ENCODE data around the gene RAB44.

The RAB44 gene

DNA sequence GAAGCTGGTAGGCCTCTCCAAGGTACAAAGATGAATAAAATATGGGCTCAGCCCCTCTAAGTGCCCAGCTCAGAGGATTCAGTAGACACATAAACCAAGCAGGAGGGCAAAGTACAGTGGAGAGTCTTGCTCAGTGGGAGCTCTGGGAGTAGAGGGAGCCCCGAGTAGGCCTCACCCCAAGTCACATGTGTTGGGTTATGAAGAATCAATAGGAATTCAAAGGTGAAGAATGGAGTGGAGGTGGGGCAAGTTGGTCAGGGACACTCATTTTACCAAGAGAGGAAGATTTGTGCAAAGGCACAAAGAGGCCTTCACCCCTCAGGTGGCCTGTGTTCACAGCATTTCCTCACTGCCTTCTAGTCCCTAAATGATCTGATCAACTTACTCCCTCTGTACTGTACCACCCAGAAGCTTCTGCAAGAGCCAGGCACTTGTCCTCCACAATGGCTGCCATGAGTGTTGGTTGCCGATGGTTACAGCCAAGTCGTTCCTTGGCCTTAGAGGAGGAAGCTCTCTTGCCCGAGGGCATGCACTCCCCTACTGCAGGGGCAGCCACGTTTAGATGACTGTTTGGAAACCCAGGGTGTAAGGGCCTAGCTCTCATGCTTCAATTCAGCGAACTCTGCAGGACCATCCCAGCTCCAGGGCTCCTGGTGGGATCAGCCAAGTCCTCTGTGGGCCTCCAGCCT is 25.8 kb upstream of the RAB44 start:
- H3K27ac ChIP-seq = no peak overlapping the region
- peaks cover 11% of the 10 kb centered on the region for H3K4me1 ChIP-seq
- H3K36me3 ChIP-seq (ENCODE audit: control insufficient read depth, insufficient read depth, low read length) = no peaks in the 10 kb centered on the region
- H3K79me2 ChIP-seq = no peaks in the 10 kb centered on the region
- H3K4me2 ChIP-seq (ENCODE audit: low read length) = no peak overlapping the region
- no peak overlapping the region for H2AFZ ChIP-seq
- H3K27me3 ChIP-seq (ENCODE audit: control insufficient read depth, insufficient read depth, low read length) = no peaks in the 10 kb centered on the region
- no peak for TF ChIP-seq CTCF (IDR thresholded peaks at IDR 0.05)
- H3K4me3 ChIP-seq (ENCODE audit: low read depth, low read length) = no peak overlapping the region
- no peaks in the 10 kb centered on the region for H3K9me3 ChIP-seq (ENCODE audit: control insufficient read depth, low read length)
- H3K9ac ChIP-seq = no peak overlapping the region

GRCh38 chr6:36673882-36674281 is 23.7 kb upstream of the RAB44 start:
- no peaks in the 10 kb centered on the region for H3K79me2 ChIP-seq
- no peak overlapping the region for H3K9ac ChIP-seq
- H3K4me3 ChIP-seq (ENCODE audit: low read depth, low read length) = no peak overlapping the region
- TF ChIP-seq CTCF (IDR thresholded peaks at IDR 0.05) = no peak
- H3K36me3 ChIP-seq (ENCODE audit: control insufficient read depth, insufficient read depth, low read length) = no peaks in the 10 kb centered on the region
- H3K4me2 ChIP-seq (ENCODE audit: low read length) = no peak overlapping the region
- peaks cover 17% of the 10 kb centered on the region for H3K4me1 ChIP-seq
- no peak overlapping the region for H3K27ac ChIP-seq
- H3K27me3 ChIP-seq (ENCODE audit: control insufficient read depth, insufficient read depth, low read length) = no peaks in the 10 kb centered on the region
- H2AFZ ChIP-seq = no peak overlapping the region
- no peaks in the 10 kb centered on the region for H3K9me3 ChIP-seq (ENCODE audit: control insufficient read depth, low read length)

GRCh38 chr6:36674942-36675341 is 22.7 kb upstream of the RAB44 start:
- no peak overlapping the region for H2AFZ ChIP-seq
- no peaks in the 10 kb centered on the region for H3K9me3 ChIP-seq (ENCODE audit: control insufficient read depth, low read length)
- no peak overlapping the region for H3K9ac ChIP-seq
- peaks cover 17% of the 10 kb centered on the region for H3K4me1 ChIP-seq
- H3K4me3 ChIP-seq (ENCODE audit: low read depth, low read length) = no peak overlapping the region
- H3K27ac ChIP-seq = no peak overlapping the region
- no peak for TF ChIP-seq CTCF (IDR thresholded peaks at IDR 0.05)
- H3K36me3 ChIP-seq (ENCODE audit: control insufficient read depth, insufficient read depth, low read length) = no peaks in the 10 kb centered on the region
- no peaks in the 10 kb centered on the region for H3K79me2 ChIP-seq
- H3K4me2 ChIP-seq (ENCODE audit: low read length) = no peak overlapping the region
- no peaks in the 10 kb centered on the region for H3K27me3 ChIP-seq (ENCODE audit: control insufficient read depth, insufficient read depth, low read length)

DNA sequence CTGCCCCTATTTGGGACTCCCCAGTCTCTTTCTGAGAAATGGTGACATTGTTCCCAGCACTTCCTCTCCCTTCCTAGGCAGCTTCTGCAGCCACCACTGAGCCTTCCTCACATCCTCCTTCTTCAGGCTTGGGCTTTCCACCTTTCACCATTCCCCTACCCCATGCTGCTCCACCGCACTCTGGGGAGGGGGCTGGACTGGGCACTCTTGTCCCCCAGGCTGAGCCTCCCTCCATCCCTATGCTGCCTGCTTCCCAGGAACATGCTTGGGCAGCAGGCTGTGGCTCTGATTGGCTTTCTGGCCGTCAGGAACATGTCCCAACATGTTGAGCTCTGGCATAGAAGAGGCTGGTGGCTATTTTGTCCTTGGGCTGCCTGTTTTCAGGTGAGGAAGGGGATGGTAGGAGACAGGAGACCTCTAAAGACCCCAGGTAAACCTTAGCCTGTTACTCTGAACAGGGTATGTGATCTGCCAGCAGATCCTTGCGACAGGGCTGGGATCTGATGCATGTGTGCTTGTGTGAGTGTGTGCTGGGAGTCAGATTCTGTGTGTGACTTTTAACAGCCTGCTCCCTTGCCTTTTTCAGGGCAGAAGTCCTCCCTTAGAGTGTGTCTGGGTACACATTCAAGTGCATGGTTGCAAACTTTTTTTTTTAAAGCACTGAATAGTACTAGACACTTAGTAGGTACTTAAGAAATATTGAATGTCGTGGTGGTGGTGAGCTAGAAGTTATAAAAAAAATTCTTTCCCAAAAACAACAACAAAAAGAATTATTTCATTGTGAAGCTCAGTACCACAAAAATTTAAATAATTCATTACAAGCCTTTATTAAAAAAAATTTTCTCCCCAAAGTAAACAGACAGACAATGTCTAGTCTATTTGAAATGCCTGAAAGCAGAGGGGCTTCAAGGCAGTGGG is 21.2 kb upstream of the RAB44 start:
- Histone ChIP-seq H3K4me1 (peaks cover 23% of the 10 kb centered on the region), H3K27me3 (ENCODE audit: control insufficient read depth, insufficient read depth, low read length) (no peaks in the 10 kb centered on the region), H2AFZ (peak overlapping the region; percentile 79), H3K4me3 (ENCODE audit: low read depth, low read length) (no peak overlapping the region), H3K27ac (peak overlapping the region; percentile 55), H3K4me2 (ENCODE audit: low read length) (no peak overlapping the region), H3K79me2 (no peaks in the 10 kb centered on the region), H3K36me3 (ENCODE audit: control insufficient read depth, insufficient read depth, low read length) (no peaks in the 10 kb centered on the region), H3K9ac (no peak overlapping the region), H3K9me3 (ENCODE audit: control insufficient read depth, low read length) (no peaks in the 10 kb centered on the region)
- TF ChIP-seq CTCF (IDR thresholded peaks at IDR 0.05) = no peak

All from parathyroid adenoma (tissue), 2 donors.